ENCODE data around the gene HERC4. TPM values are rescaled to one million over a fixed set of nuclear protein-coding genes. Genes with fewer than 3 reads are reported as not detected.
"Not testable (repeated sequence)": the region's sequence is repeated elsewhere in the genome, so short reads cannot be mapped to it uniquely, and the experiment has no call there.

Gene HERC4
- total and polyA plus RNA-seq, 10 donors, result 18.2 to 124 (median 89.0) TPM

GRCh38 chr10:68079434-68079833, 4.4 kb upstream of the HERC4 start:
- WGBS, 5 donors, result 84 to 100% (median 95%) methylated on average over 1 of the region's 1 CpG
- Histone ChIP-seq H3K27ac (no peak overlapping the region), H3K9me3 (no peaks in the 10 kb centered on the region), H3K36me3 (no peaks in the 10 kb centered on the region), H3K4me3 (no peak overlapping the region), H3K4me1 (peaks cover 0 to 8% (median 3%) of the 10 kb centered on the region in 6 donors), H3K27me3 (replicated peaks in 1 of 7) (no peaks in the 10 kb centered on the region)
- intact Hi-C loops (cut with DNase I; ENCODE audit: low total_unique reads), result no loop called here
- TF ChIP-seq POLR2A (IDR thresholded peaks at IDR 0.05) (no peak), CTCF (IDR thresholded peaks at IDR 0.05 in 8 of 11, conservative IDR thresholded peaks at IDR 0.05 in 3 of 11) (no peak), POLR2AphosphoS5 (IDR thresholded peaks at IDR 0.05) (no peak)
- no peak for DNase-seq

GRCh38 chr10:68077026-68077425, 1.9 kb upstream of the HERC4 start:
- Histone ChIP-seq H3K9me3 (no peaks in the 10 kb centered on the region), H3K4me1 (peaks cover 17 to 30% (median 23%) of the 10 kb centered on the region in 6 donors), H3K27ac (no peak overlapping the region), H3K4me3 (no peak overlapping the region), H3K27me3 (replicated peaks in 1 of 7) (no peaks in the 10 kb centered on the region), H3K36me3 (no peaks in the 10 kb centered on the region)
- DNase-seq, result no peak
- WGBS, 5 donors, result 95 to 99% (median 98%) methylated on average over 5 of the region's 5 CpGs
- TF ChIP-seq POLR2A (IDR thresholded peaks at IDR 0.05) (no peak), CTCF (IDR thresholded peaks at IDR 0.05 in 8 of 11, conservative IDR thresholded peaks at IDR 0.05 in 3 of 11) (no peak), POLR2AphosphoS5 (IDR thresholded peaks at IDR 0.05) (no peak)
- intact Hi-C loops (cut with DNase I; ENCODE audit: low total_unique reads), result no loop called here

DNA sequence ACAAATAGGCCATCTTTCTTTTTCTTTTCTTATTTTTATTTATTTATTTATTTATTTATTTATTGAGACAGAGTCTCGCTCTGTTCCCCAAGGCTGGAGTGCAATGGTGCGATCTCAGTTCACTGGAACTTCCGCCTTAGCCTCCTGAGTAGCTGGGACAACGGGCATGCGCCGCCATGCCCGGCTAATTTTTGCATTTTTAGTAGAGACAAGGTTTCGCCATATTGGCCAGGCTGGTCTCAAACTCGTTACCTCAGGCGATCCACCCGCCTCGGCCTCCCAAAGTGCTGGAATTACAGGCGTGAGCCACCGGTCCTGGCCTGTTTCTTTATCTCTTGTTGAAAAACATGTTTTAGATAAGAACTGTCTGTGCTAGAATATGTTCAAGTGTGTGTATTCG, 998 bp upstream of the HERC4 start:
- peak; percentile 77 for DNase-seq
- intact Hi-C loops (cut with DNase I; ENCODE audit: low total_unique reads); H3K36me3 ChIP-seq; H3K27me3 ChIP-seq (replicated peaks in 1 of 7); H3K4me3 ChIP-seq; H3K9me3 ChIP-seq: not testable (repeated sequence)
- H3K27ac ChIP-seq, result peak overlapping the region in 2 of 8 donors; percentile 99 to 100
- H3K4me1 ChIP-seq, result peaks cover 24 to 40% (median 32%) of the 10 kb centered on the region in 6 donors
- WGBS, 5 donors, result 97 to 98% (median 98%) methylated on average over 15 of the region's 15 CpGs

DNA sequence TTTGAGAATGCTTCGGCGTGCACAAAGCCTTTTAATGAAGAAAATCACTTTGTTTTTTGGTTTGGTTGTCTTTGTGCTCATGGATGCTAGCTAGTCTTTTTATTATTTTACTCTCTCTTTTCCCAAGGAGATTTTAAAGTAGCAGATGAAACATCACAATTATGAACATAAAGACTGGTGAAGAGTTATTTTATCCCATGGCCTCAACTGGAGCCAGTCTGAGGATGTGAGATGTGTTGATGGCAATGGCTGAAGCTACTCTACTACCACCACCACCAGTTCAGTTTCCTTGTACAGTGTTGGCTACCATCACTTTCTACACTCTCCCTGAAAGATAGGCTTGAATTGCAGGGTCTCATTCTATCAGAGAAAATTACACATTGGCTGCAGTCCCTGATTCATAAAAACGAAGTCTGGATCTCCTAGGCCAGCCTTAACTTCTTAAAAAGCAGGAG, 494 bp upstream of the HERC4 start:
- no peak for DNase-seq
- Histone ChIP-seq H3K36me3 (peaks cover 0 to 10% (median 0%) of the 10 kb centered on the region in 6 donors), H3K4me1 (peaks cover 26 to 45% (median 35%) of the 10 kb centered on the region in 6 donors), H3K27me3 (replicated peaks in 1 of 7) (no peaks in the 10 kb centered on the region), H3K27ac (peak overlapping the region; percentile 66 to 100 (median 100)), H3K4me3 (peak overlapping the region; percentile 63 to 94 (median 82)), H3K9me3 (no peaks in the 10 kb centered on the region)
- intact Hi-C loops (cut with DNase I; ENCODE audit: low total_unique reads), result no loop called here
- 28 to 34% (median 32%) methylated on average over 3 of the region's 3 CpGs for WGBS, 5 donors
- TF ChIP-seq CTCF (IDR thresholded peaks at IDR 0.05 in 8 of 11, conservative IDR thresholded peaks at IDR 0.05 in 3 of 11) (no peak), POLR2A (IDR thresholded peaks at IDR 0.05) (no peak), POLR2AphosphoS5 (IDR thresholded peaks at IDR 0.05) (no peak)

Measured in spleen (tissue), 11 donors.